Measurements from ENCODE around the gene CADM1. TPM values are rescaled to one million over a fixed set of nuclear protein-coding genes. Genes with fewer than 3 reads are reported as not detected.

The CADM1 gene
- polyA plus RNA-seq, 2 donors: 1.9 to 3.8 TPM

DNA sequence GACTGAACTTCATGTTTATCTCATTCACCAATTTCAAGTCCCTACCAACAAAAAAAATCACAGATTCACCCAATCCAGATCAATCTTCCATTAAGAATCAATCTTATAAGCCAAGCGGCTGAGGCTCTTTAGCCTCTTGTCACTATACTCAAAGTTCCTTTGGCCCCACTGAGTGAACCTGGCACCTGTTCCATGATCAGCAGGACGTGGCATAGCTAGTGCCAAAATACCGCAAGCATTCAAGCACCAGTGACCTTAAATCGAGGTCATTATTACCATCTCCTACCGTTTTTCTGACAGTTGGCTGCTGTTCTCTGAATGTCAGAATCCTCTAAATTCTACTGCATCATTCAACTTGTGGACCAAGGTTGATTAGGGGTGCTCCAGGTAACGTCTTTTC is 141.2 kb downstream of the CADM1 start:
- no peaks in the 10 kb centered on the region for H3K36me3 ChIP-seq (ENCODE audit: control insufficient read depth in 2 of 2, insufficient read depth in 2 of 2, low read length in 1 of 2)
- no peaks in the 10 kb centered on the region for H3K9me3 ChIP-seq (ENCODE audit: control insufficient read depth in 2 of 2, insufficient read depth in 1 of 2, low read depth in 1 of 2, low read length in 1 of 2)
- no peaks in the 10 kb centered on the region for H3K4me1 ChIP-seq (ENCODE audit: control insufficient read depth in 2 of 2, insufficient read depth in 2 of 2, low read length in 1 of 2)
- no peak overlapping the region for H3K27ac ChIP-seq (ENCODE audit: low read depth in 2 of 2, low read length in 1 of 2)
- 83 to 88% methylated on average over 6 of the region's 6 CpGs for WGBS, 2 donors
- H3K27me3 ChIP-seq (ENCODE audit: control insufficient read depth in 1 of 2, insufficient read depth in 2 of 2, low read length in 2 of 2): no peaks in the 10 kb centered on the region
- no peak overlapping the region for H3K4me3 ChIP-seq (ENCODE audit: low read depth in 1 of 2, low read length in 2 of 2)

DNA sequence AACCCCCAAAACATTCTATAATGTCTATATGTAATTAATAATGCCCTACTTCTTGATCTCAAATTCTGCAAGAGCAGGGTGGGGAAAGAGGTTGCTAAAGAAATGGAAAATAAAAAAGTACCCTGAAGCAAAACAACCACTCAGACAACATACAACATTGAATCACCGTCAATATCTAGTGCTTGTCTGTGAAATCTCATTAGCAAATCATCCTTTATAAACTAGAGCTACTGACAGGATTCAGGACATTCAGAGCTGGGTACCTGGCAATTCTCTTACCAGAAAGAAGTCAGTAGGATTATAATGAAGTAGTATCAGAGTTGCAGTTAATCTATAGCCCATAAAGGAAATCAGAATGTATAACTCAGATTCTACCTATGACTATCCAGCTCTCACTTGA is 143.2 kb downstream of the CADM1 start:
- Histone ChIP-seq H3K27ac (ENCODE audit: low read depth in 2 of 2, low read length in 1 of 2) (no peak overlapping the region), H3K9me3 (ENCODE audit: control insufficient read depth in 2 of 2, insufficient read depth in 1 of 2, low read depth in 1 of 2, low read length in 1 of 2) (no peaks in the 10 kb centered on the region), H3K27me3 (ENCODE audit: control insufficient read depth in 1 of 2, insufficient read depth in 2 of 2, low read length in 2 of 2) (no peaks in the 10 kb centered on the region), H3K4me3 (ENCODE audit: low read depth in 1 of 2, low read length in 2 of 2) (no peak overlapping the region), H3K36me3 (ENCODE audit: control insufficient read depth in 2 of 2, insufficient read depth in 2 of 2, low read length in 1 of 2) (no peaks in the 10 kb centered on the region), H3K4me1 (ENCODE audit: control insufficient read depth in 2 of 2, insufficient read depth in 2 of 2, low read length in 1 of 2) (no peaks in the 10 kb centered on the region)
- WGBS, 2 donors: 85 to 88% methylated on average over 1 of the region's 1 CpG

DNA sequence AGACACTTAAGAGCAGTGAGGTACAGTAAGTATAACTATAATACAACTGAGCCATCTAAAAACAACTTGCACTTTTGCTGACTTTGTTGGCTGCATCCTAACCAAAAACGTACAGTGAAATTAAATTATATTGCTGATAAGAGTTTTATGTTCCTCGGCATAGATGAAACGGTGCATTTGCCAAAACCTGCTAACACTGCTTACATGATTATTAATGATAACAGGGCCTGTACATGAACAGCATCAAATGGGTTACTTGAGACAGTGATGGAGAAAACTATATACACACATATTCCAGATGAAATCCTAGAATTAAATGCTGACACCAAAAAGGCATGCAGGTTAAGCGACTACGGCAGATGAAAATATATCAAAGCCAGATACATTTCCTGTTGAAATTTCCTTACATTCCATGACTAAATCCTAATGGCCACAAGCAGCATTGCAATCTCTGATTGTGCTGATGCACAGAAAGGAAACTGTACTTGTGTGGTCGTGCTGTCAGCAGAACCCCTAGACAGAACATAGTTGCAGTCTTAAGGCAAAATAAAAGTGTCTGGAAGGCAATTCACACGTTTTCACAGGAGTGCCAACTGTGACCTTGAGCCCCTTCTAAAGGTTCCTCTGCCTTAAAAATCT is 143.9 kb downstream of the CADM1 start:
- Histone ChIP-seq H3K4me3 (ENCODE audit: low read depth in 1 of 2, low read length in 2 of 2) (no peak overlapping the region), H3K27me3 (ENCODE audit: control insufficient read depth in 1 of 2, insufficient read depth in 2 of 2, low read length in 2 of 2) (no peaks in the 10 kb centered on the region), H3K27ac (ENCODE audit: low read depth in 2 of 2, low read length in 1 of 2) (no peak overlapping the region), H3K4me1 (ENCODE audit: control insufficient read depth in 2 of 2, insufficient read depth in 2 of 2, low read length in 1 of 2) (no peaks in the 10 kb centered on the region), H3K9me3 (ENCODE audit: control insufficient read depth in 2 of 2, insufficient read depth in 1 of 2, low read depth in 1 of 2, low read length in 1 of 2) (no peaks in the 10 kb centered on the region), H3K36me3 (ENCODE audit: control insufficient read depth in 2 of 2, insufficient read depth in 2 of 2, low read length in 1 of 2) (no peaks in the 10 kb centered on the region)
- 72 to 81% methylated on average over 7 of the region's 7 CpGs for WGBS, 2 donors

DNA sequence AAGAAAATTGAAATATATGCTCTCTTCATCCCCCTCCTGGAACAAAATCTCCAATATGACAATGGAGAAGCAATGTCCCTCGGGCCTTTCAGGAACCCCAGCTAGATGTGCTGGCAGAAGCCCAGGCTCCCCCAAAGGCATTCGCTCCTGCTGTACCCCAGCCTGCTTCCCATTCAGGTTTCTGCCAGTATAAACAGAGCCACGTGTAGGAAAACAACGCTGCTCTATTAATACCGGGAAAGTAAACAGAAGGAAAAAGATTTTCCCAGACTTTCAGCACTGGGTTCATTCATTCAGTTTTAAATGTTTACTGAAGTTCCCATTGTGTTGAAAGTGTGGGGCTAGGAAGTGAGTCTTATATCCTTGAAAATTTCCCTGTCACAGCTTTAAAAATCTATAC is 147.1 kb downstream of the CADM1 start:
- Histone ChIP-seq H3K9me3 (ENCODE audit: control insufficient read depth in 2 of 2, insufficient read depth in 1 of 2, low read depth in 1 of 2, low read length in 1 of 2) (no peaks in the 10 kb centered on the region), H3K4me1 (ENCODE audit: control insufficient read depth in 2 of 2, insufficient read depth in 2 of 2, low read length in 1 of 2) (no peaks in the 10 kb centered on the region), H3K27ac (ENCODE audit: low read depth in 2 of 2, low read length in 1 of 2) (no peak overlapping the region), H3K36me3 (ENCODE audit: control insufficient read depth in 2 of 2, insufficient read depth in 2 of 2, low read length in 1 of 2) (no peaks in the 10 kb centered on the region), H3K4me3 (ENCODE audit: low read depth in 1 of 2, low read length in 2 of 2) (no peak overlapping the region), H3K27me3 (ENCODE audit: control insufficient read depth in 1 of 2, insufficient read depth in 2 of 2, low read length in 2 of 2) (no peaks in the 10 kb centered on the region)
- 10 to 14% methylated on average over 5 of the region's 5 CpGs for WGBS, 2 donors

DNA sequence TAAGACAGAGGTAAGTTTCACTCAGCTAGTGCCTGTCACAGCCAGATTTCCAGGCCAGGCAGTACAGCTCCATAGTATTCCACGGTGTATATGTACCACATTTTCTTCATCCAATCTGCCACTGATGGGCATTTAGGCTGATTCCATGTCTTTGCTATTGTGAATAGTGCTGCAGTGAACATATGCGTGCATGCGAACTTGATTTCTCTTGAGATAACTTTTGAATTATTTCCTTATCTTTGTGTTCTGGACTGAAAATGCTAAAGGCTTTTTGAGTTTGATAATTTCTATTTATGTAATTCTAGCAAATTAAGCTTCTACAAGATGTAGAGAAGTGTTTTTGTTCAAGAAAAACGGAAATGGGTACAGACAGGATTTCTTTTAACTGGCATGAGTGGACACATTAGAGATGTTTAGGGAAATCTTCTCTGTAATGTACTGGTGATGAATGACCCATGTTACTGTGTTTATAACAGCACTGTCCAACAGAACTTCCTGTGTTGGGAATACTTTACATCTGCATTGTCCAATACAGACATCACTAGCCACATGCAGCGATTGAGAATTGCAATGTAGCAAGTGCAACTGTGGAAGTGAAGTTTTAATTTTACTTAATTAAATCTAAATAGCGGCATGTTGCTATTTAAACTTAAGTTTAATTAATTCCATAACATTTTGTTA is 151.3 kb downstream of the CADM1 start:
- no peak overlapping the region for H3K4me3 ChIP-seq (ENCODE audit: low read depth in 1 of 2, low read length in 2 of 2)
- H3K36me3 ChIP-seq (ENCODE audit: control insufficient read depth in 2 of 2, insufficient read depth in 2 of 2, low read length in 1 of 2): no peaks in the 10 kb centered on the region
- no peak overlapping the region for H3K27ac ChIP-seq (ENCODE audit: low read depth in 2 of 2, low read length in 1 of 2)
- no peaks in the 10 kb centered on the region for H3K27me3 ChIP-seq (ENCODE audit: control insufficient read depth in 1 of 2, insufficient read depth in 2 of 2, low read length in 2 of 2)
- H3K4me1 ChIP-seq (ENCODE audit: control insufficient read depth in 2 of 2, insufficient read depth in 2 of 2, low read length in 1 of 2): no peaks in the 10 kb centered on the region
- H3K9me3 ChIP-seq (ENCODE audit: control insufficient read depth in 2 of 2, insufficient read depth in 1 of 2, low read depth in 1 of 2, low read length in 1 of 2): no peaks in the 10 kb centered on the region
- 74 to 80% methylated on average over 6 of the region's 6 CpGs for WGBS, 2 donors

DNA sequence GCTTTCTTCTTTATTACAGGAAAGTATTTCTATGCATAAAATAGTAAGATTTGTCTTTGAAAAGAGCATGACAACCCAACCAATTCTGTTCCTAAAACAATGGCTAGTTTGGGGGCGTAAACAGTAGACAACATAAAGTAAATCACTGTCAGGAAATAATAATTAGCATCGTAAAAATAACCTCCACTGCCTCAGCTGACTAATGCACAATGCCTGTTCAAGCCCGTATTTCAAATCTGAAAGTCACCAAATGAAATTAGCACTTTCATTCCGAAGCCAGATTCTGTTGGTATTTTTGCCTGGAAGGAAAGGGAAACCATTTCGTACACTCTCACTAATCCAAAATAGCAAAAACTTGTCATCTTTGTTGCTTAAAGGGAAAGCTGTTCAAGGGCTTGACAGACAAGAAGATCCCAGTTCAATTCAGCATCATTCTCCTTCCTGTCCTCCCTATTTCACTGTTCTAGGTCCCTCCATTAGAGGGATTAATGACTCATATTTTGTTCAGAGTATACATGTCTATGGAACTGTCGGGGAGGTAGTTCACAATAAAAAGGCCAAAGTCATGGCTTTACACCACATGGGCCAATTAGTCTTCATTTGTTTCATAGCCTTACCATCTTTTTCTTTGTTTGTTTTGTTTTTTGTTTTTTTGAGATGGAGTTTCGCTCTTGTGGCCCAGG is 154.7 kb downstream of the CADM1 start:
- Histone ChIP-seq H3K27me3 (ENCODE audit: control insufficient read depth in 1 of 2, insufficient read depth in 2 of 2, low read length in 2 of 2) (no peaks in the 10 kb centered on the region), H3K9me3 (ENCODE audit: control insufficient read depth in 2 of 2, insufficient read depth in 1 of 2, low read depth in 1 of 2, low read length in 1 of 2) (no peaks in the 10 kb centered on the region), H3K27ac (ENCODE audit: low read depth in 2 of 2, low read length in 1 of 2) (no peak overlapping the region), H3K4me1 (ENCODE audit: control insufficient read depth in 2 of 2, insufficient read depth in 2 of 2, low read length in 1 of 2) (no peaks in the 10 kb centered on the region), H3K4me3 (ENCODE audit: low read depth in 1 of 2, low read length in 2 of 2) (no peak overlapping the region), H3K36me3 (ENCODE audit: control insufficient read depth in 2 of 2, insufficient read depth in 2 of 2, low read length in 1 of 2) (no peaks in the 10 kb centered on the region)
- 59 to 78% methylated on average over 7 of the region's 7 CpGs for WGBS, 2 donors

DNA sequence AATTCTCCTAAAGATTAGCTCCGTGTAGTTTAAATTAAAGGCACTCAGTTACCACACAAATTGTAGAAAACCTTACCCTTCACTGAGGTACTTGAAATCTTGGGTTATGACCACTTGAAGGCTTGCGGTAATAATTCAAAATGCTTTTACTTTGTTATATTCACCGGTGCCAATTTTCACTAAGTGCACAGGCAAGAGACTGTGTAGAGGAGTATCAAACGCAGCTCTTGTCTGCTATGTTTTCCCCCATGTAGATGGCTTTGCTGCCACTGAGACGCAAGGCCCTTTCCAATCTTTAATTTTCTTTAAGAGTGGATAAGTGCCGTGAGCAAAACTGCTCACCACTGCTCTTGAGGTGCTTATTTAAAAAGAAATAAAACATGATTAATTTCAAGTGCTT is 155.8 kb downstream of the CADM1 start:
- Histone ChIP-seq H3K27me3 (ENCODE audit: control insufficient read depth in 1 of 2, insufficient read depth in 2 of 2, low read length in 2 of 2) (no peaks in the 10 kb centered on the region), H3K9me3 (ENCODE audit: control insufficient read depth in 2 of 2, insufficient read depth in 1 of 2, low read depth in 1 of 2, low read length in 1 of 2) (no peaks in the 10 kb centered on the region), H3K4me1 (ENCODE audit: control insufficient read depth in 2 of 2, insufficient read depth in 2 of 2, low read length in 1 of 2) (no peaks in the 10 kb centered on the region), H3K4me3 (ENCODE audit: low read depth in 1 of 2, low read length in 2 of 2) (no peak overlapping the region), H3K27ac (ENCODE audit: low read depth in 2 of 2, low read length in 1 of 2) (no peak overlapping the region), H3K36me3 (ENCODE audit: control insufficient read depth in 2 of 2, insufficient read depth in 2 of 2, low read length in 1 of 2) (no peaks in the 10 kb centered on the region)
- 90 to 91% methylated on average over 6 of the region's 6 CpGs for WGBS, 2 donors

DNA sequence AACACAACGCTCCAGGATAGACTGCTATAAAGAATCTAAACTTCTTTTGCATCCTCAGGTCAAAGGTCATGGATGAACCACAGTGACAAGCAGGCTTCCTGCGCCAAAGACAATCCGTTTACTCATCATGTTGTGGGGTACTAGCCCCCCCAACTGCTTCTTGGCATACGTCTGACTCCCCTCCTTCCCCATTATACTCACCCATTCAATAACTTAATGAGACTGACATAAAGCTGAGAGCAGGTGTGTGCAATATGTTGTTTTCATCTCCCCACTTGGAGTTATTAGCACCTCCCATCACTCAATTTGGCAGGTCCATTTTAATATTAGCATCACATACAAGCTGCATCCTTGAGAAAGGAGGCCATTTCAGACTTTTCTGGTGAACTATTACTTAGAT is 157.1 kb downstream of the CADM1 start:
- Histone ChIP-seq H3K4me3 (ENCODE audit: low read depth in 1 of 2, low read length in 2 of 2) (no peak overlapping the region), H3K27ac (ENCODE audit: low read depth in 2 of 2, low read length in 1 of 2) (no peak overlapping the region), H3K36me3 (ENCODE audit: control insufficient read depth in 2 of 2, insufficient read depth in 2 of 2, low read length in 1 of 2) (no peaks in the 10 kb centered on the region), H3K9me3 (ENCODE audit: control insufficient read depth in 2 of 2, insufficient read depth in 1 of 2, low read depth in 1 of 2, low read length in 1 of 2) (no peaks in the 10 kb centered on the region), H3K4me1 (ENCODE audit: control insufficient read depth in 2 of 2, insufficient read depth in 2 of 2, low read length in 1 of 2) (no peaks in the 10 kb centered on the region), H3K27me3 (ENCODE audit: control insufficient read depth in 1 of 2, insufficient read depth in 2 of 2, low read length in 2 of 2) (no peaks in the 10 kb centered on the region)
- 93% methylated on average over 4 of the region's 4 CpGs for WGBS, 2 donors

DNA sequence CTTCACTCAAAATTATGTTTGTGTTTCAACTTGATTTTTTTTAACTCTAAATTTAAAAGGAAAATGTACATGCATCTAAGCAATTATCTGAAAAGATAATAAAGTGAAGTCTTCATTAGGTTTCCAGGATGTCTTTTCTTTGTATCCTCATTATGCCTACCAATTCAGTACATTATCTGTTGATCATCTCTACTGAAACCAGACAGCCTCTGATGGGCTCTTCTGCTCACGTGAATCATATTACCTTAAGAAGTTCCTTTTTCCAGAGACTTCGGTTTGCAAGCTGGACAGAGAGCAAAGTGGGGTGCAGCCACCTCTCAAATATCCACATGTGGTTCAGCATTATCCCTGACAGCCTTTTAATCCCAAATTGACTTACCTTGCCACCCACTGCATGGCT is 158.4 kb downstream of the CADM1 start:
- no peaks in the 10 kb centered on the region for H3K36me3 ChIP-seq (ENCODE audit: control insufficient read depth in 2 of 2, insufficient read depth in 2 of 2, low read length in 1 of 2)
- no peak overlapping the region for H3K27ac ChIP-seq (ENCODE audit: low read depth in 2 of 2, low read length in 1 of 2)
- H3K4me3 ChIP-seq (ENCODE audit: low read depth in 1 of 2, low read length in 2 of 2): no peak overlapping the region
- 86 to 92% methylated on average over 2 of the region's 2 CpGs for WGBS, 2 donors
- H3K4me1 ChIP-seq (ENCODE audit: control insufficient read depth in 2 of 2, insufficient read depth in 2 of 2, low read length in 1 of 2): no peaks in the 10 kb centered on the region
- no peaks in the 10 kb centered on the region for H3K27me3 ChIP-seq (ENCODE audit: control insufficient read depth in 1 of 2, insufficient read depth in 2 of 2, low read length in 2 of 2)
- H3K9me3 ChIP-seq (ENCODE audit: control insufficient read depth in 2 of 2, insufficient read depth in 1 of 2, low read depth in 1 of 2, low read length in 1 of 2): no peaks in the 10 kb centered on the region

DNA sequence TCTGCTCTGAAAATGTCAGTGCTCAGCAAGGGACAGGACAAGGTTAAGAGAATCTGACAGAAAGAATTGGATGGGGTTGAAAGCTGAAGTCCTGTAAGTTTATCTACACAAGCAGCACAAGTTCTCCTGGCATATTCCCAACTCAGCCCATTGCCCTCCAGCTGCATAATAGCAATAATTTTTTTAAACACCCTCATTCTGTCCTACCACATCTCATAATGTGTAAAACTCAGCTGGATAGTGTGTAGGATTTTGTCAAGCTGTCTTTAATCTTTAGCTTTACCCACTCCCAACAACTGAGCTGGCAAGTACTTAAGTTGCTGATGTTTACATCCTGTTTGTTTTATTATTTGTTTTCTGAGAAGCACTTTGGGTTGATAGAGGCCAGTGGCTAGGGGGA is 158.9 kb downstream of the CADM1 start:
- Histone ChIP-seq H3K27ac (ENCODE audit: low read depth in 2 of 2, low read length in 1 of 2) (no peak overlapping the region), H3K27me3 (ENCODE audit: control insufficient read depth in 1 of 2, insufficient read depth in 2 of 2, low read length in 2 of 2) (no peaks in the 10 kb centered on the region), H3K9me3 (ENCODE audit: control insufficient read depth in 2 of 2, insufficient read depth in 1 of 2, low read depth in 1 of 2, low read length in 1 of 2) (no peaks in the 10 kb centered on the region), H3K4me1 (ENCODE audit: control insufficient read depth in 2 of 2, insufficient read depth in 2 of 2, low read length in 1 of 2) (no peaks in the 10 kb centered on the region), H3K36me3 (ENCODE audit: control insufficient read depth in 2 of 2, insufficient read depth in 2 of 2, low read length in 1 of 2) (no peaks in the 10 kb centered on the region), H3K4me3 (ENCODE audit: low read depth in 1 of 2, low read length in 2 of 2) (no peak overlapping the region)
